Heart right ventricle (tissue), 16 donors: ENCODE measurements around the gene ERAL1. TPM values are rescaled to one million over a fixed set of nuclear protein-coding genes. Genes with fewer than 3 reads are reported as not detected.

ENCODE experiments used
- ATAC-seq, 8 donors: fragments of 200-7000 bp; cut with Tn5 transposase; one replicate each; pipeline ENCODE4 v1.9.1; 2020; ENCODE audit warnings: mild to moderate bottlenecking in 8 of 8, moderate library complexity in 8 of 8, moderate number of reproducible peaks in 1 of 8
- DNase-seq, 2 donors: peaks; one replicate each; pipeline ENCODE4 v3.0.0-alpha.2; 2020
- H3K27ac ChIP-seq, 10 donors: fragments of 200-600 bp; sonication (generic) in 2 of 10; one replicate each; pipeline versions ENCODE4 v1.5.0 to v1.8.0; 2020 to 2022; ENCODE audit warnings: mild to moderate bottlenecking in 3 of 10
- H3K27me3 ChIP-seq, 7 donors: fragments of 200-600 bp; one replicate each; pipeline ENCODE4 v1.8.0; 2021 to 2022; ENCODE audit warnings: mild to moderate bottlenecking in 2 of 7
- H3K36me3 ChIP-seq, 9 donors: fragments of 200-600 bp; sonication (generic) in 1 of 9; one replicate each; pipeline versions ENCODE4 v1.5.0 to v1.8.0; 2020 to 2022; ENCODE audit warnings: mild to moderate bottlenecking in 2 of 9
- H3K4me1 ChIP-seq, 9 donors: fragments of 200-600 bp; sonication (generic) in 1 of 9; one replicate each; pipeline versions ENCODE4 v1.5.0 to v1.8.0; 2020 to 2022; ENCODE audit warnings: mild to moderate bottlenecking in 4 of 9
- H3K4me3 ChIP-seq, 10 donors: fragments of 200-600 bp; sonication (generic) in 2 of 10; one replicate each; pipeline versions ENCODE4 v1.5.0 to v1.8.0; 2020 to 2022; ENCODE audit warnings: mild to moderate bottlenecking in 7 of 10, moderate library complexity in 2 of 10
- H3K9me3 ChIP-seq, 11 donors: fragments of 200-600 bp in 10 of 11; sonication (generic) in 2 of 11; one replicate each; pipeline versions ENCODE4 v1.5.0 to v1.8.0; 2013 to 2022; ENCODE audit warnings: mild to moderate bottlenecking in 2 of 11, control low read depth in 1 of 11, moderate library complexity in 1 of 11
- CTCF ChIP-seq, 9 donors: fragments of 200-600 bp; sonication (generic) in 2 of 9; IDR thresholded peaks; one replicate each; pipeline versions ENCODE4 v1.5.0 to v1.8.0; 2021 to 2022; ENCODE audit warnings: antibody characterized with exemption in 9 of 9, mild to moderate bottlenecking in 5 of 9, moderate library complexity in 1 of 9
- WGBS, 2 donors: extraction: QIAGEN DNeasy Blood & Tissue Kit; methylation state at CpG; one replicate each; pipeline ENCODE4 v1.1.7; 2013; ENCODE audit warnings: inconsistent platforms in 1 of 2; 5-methylcytosine and 5-hydroxymethylcytosine counted together
- intact Hi-C, 10 donors: fragments of 100-400 bp; cut with DNase I; formaldehyde crosslinking; loops; one replicate each; pipeline versions ENCODE4 v1.11.1 to v1.14.2; 2022
- polyA plus RNA-seq, 2 donors: library from polyadenylated mRNA; stranded (reverse); fragments of 200-250 nt; gene quantifications; one replicate each; pipeline ENCODE4 v1.2.3, GENCODE V29; 2013
- total RNA-seq, 10 donors: library from RNA; stranded (reverse); fragmentation: NEBNext Ultra II Directional in 3 of 10; extraction: Animal tissue kit (Norgen Biotek cat#: 25700) in 3 of 10; gene quantifications; one replicate each; pipeline versions ENCODE4 v1.2.1 to v1.2.4, GENCODE V29; 2021 to 2023
- donor health status: Arrhythmogenic right ventricular cardiomyopathy.
- donor health status: ischemic (EF 13 %, LVEDD 7.1; RV severe dilation, severe dysfunction).
- donor health status: healthy with polysubstance abuse.
- donor health status: DM: no; HTN: yes; CAD: no.
- donor health status: DM: no; HTN: no; CAD: no.
- donor health status: ischemic (EF 25% LVEDD 6.9; RV normal size, moderate dysfunction).
- donor health status: ischemic (EF 25% LVEDD 5.7; RV mildly dilated, moderate dysfunction).
- donor health status: healthy.
- donor health status: DM: yes; HTN: yes; CAD: no.
- donor health status: Ischemic cardiomyopathy.
- donor health status: ischemic (EF 35%, LVEDD 5.7; RV mildly dilated, moderate dysfunction).
- donor health status: nonischemic (EF 11% LVEDD 7.7; RV severe dilation, severe dysfunction).
- donor health status: DM: yes; HTN: yes; CAD: no.
- donor health status: PGD.
- donor health status: ischemic (EF 29% LVEDD 5.4; RV normal size, mild dysfunction).
- donor health status: nonischemic (EF 23%, LVEDD 6.1; RV moderate dilation, normal function).

The ERAL1 gene
- total and polyA plus RNA-seq, 12 donors = 32.3 to 48.2 (median 39.2) TPM

GRCh38 chr17:28898527-28898955 is 43.7 kb downstream of the ERAL1 start:
- Histone ChIP-seq H3K4me1 (peaks cover 5 to 56% (median 34%) of the 10 kb centered on the region in 9 donors), H3K27ac (peak overlapping the region in 5 of 10 donors; percentile 92 to 97 (median 94)), H3K36me3 (no peaks in the 10 kb centered on the region), H3K9me3 (no peaks in the 10 kb centered on the region), H3K27me3 (no peaks in the 10 kb centered on the region), H3K4me3 (no peak overlapping the region)
- intact Hi-C loops = loop anchor here in 4 of 10 donors (5.0 to 10.0 kb wide), 4 partner anchors 41 to 136 kb away; partner anchors contain the start of gene ERAL1 (in 2 of the 4)
- no peak for DNase-seq
- TF ChIP-seq CTCF (IDR thresholded peaks at IDR 0.05) = no peak
- ATAC-seq = no peak
- WGBS, 2 donors = 92% methylated on average over 12 of the region's 12 CpGs

DNA sequence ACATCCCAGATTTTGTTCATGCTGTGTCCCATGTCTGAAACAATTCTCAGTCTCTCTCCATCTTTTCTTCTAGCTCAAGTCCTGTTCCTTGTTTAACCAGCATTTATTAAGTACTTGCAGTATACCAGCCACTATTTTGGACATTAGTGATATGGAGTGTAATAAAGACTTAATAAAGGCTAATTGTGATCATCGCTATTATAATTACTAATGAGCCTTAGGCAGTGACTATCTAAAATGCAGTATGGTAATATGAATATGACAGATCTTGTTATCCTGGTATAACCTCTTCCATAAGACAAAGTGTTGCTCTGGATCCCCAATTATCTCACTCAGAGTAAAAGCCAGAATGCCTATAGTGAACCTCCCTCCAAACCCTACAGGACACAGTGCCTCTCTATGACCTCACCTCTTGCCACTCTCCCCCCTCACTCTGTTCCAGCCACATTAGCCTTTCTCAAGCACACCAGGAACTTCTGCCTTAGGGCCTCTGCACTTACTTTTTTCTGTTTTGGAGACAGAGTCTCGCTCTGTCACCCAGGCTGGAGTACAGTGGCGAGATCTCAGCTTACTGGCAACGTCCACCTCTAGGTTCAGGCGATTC is 44.5 kb downstream of the ERAL1 start:
- ATAC-seq = no peak
- 96 to 97% methylated on average over 5 of the region's 5 CpGs for WGBS, 2 donors
- intact Hi-C loops = loop anchor here in 4 of 10 donors (5.0 to 10.0 kb wide), 4 partner anchors 42 to 137 kb away; partner anchors contain the start of gene ERAL1 (in 2 of the 4)
- no peak overlapping the region for H3K27ac ChIP-seq
- H3K27me3 ChIP-seq = no peaks in the 10 kb centered on the region
- peaks cover 5 to 54% (median 28%) of the 10 kb centered on the region in 9 donors for H3K4me1 ChIP-seq
- DNase-seq = no peak
- TF ChIP-seq CTCF (IDR thresholded peaks at IDR 0.05) = no peak
- H3K36me3 ChIP-seq = no peaks in the 10 kb centered on the region
- no peak overlapping the region for H3K4me3 ChIP-seq
- H3K9me3 ChIP-seq = no peaks in the 10 kb centered on the region

GRCh38 chr17:28900986-28901726 is 46.3 kb downstream of the ERAL1 start:
- H3K9me3 ChIP-seq = no peaks in the 10 kb centered on the region
- peak overlapping the region in 2 of 10 donors; percentile 65 to 80 for H3K4me3 ChIP-seq
- WGBS, 2 donors = 93 to 96% methylated on average over 24 of the region's 24 CpGs
- peak overlapping the region in 1 of 10 donors; percentile 88 for H3K27ac ChIP-seq
- no peaks in the 10 kb centered on the region for H3K27me3 ChIP-seq
- ATAC-seq (no peak), DNase-seq (no peak)
- H3K36me3 ChIP-seq = peaks cover 0 to 10% (median 8%) of the 10 kb centered on the region in 9 donors
- intact Hi-C loops = loop anchor here in 7 of 10 donors (5.0 to 10.0 kb wide), 7 partner anchors 36 to 174 kb away; partner anchors contain the start of genes ERAL1 (in 1 of the 7), NEK8 (in 1 of the 7) and TLCD1 (in 1 of the 7)
- peaks cover 5 to 45% (median 23%) of the 10 kb centered on the region in 9 donors for H3K4me1 ChIP-seq
- TF ChIP-seq CTCF (IDR thresholded peaks at IDR 0.05) = no peak
